HK-2 (cell line): ENCODE measurements around the gene RAB6B.

Experiments used
- DNase-seq: peaks from one replicate; pipeline ENCODE4 v3.0.0-alpha.2; 2018; ENCODE audit not compliant: unreplicated experiment

Gene RAB6B

GRCh38 chr3:133857767-133858166 is 37.9 kb downstream of the RAB6B start:
- no peak for DNase-seq

GRCh38 chr3:133856316-133856715 is 39.4 kb downstream of the RAB6B start:
- no peak for DNase-seq

GRCh38 chr3:133855772-133856171 is 39.9 kb downstream of the RAB6B start:
- no peak for DNase-seq

GRCh38 chr3:133855002-133855370 is 40.7 kb downstream of the RAB6B start:
- no peak for DNase-seq

GRCh38 chr3:133854264-133855001 is 41.2 kb downstream of the RAB6B start:
- no peak for DNase-seq

- DNase-seq = no peak
Measured at GRCh38 chr3:133853925-133854227, 41.8 kb downstream of the RAB6B start.

- DNase-seq = no peak
Measured at GRCh38 chr3:133853063-133853924, 42.4 kb downstream of the RAB6B start.

GRCh38 chr3:133851931-133852330 is 43.8 kb downstream of the RAB6B start:
- DNase-seq = no peak

GRCh38 chr3:133851266-133851906 is 44.3 kb downstream of the RAB6B start:
- DNase-seq = no peak

GRCh38 chr3:133850034-133850433 is 45.6 kb downstream of the RAB6B start:
- no peak for DNase-seq

- no peak for DNase-seq
Measured at GRCh38 chr3:133849346-133849745, 46.3 kb downstream of the RAB6B start.

- DNase-seq = no peak
Measured at GRCh38 chr3:133845127-133845526, 50.6 kb downstream of the RAB6B start.

- peak; percentile 14 for DNase-seq
Measured at GRCh38 chr3:133843634-133844033, 52.0 kb downstream of the RAB6B start.

GRCh38 chr3:133842158-133842557 is 53.5 kb downstream of the RAB6B start:
- DNase-seq = no peak

GRCh38 chr3:133841196-133841595 is 54.5 kb downstream of the RAB6B start:
- DNase-seq = no peak

- no peak for DNase-seq
Measured at GRCh38 chr3:133840767-133841166, 54.9 kb downstream of the RAB6B start.

- no peak for DNase-seq
Measured at GRCh38 chr3:133840055-133840737, 55.5 kb downstream of the RAB6B start.

GRCh38 chr3:133838916-133839800 is 56.5 kb downstream of the RAB6B start:
- no peak for DNase-seq

- DNase-seq = no peak
Measured at GRCh38 chr3:133838296-133838789, 57.3 kb downstream of the RAB6B start.

GRCh38 chr3:133837487-133838295 is 58.0 kb downstream of the RAB6B start:
- DNase-seq = no peak
